Chondrocyte (in vitro differentiated cells): Measurements from ENCODE around the gene GRIK3. TPM values are rescaled to one million over a fixed set of nuclear protein-coding genes. Genes with fewer than 3 reads are reported as not detected.

Source experiments
- DNase-seq: peaks from one replicate; pipeline ENCODE4 v3.0.0; 2021; ENCODE audit warnings: mixed read lengths, low spot score
- H3K27ac Mint-ChIP-seq: one replicate; pipeline ENCODE4 v1.8.0; 2021; ENCODE audit warnings: mild to moderate bottlenecking, moderate library complexity, mixed read lengths; ENCODE audit not compliant: unreplicated experiment
- H3K27me3 Mint-ChIP-seq: 2 replicates; pipeline ENCODE4 v1.8.0; 2021; ENCODE audit warnings: low read depth, mixed read lengths
- H3K36me3 Mint-ChIP-seq: 2 replicates; pipeline ENCODE4 v1.8.0; 2021; ENCODE audit warnings: low read depth, mixed read lengths
- H3K4me1 Mint-ChIP-seq: 2 replicates; pipeline ENCODE4 v1.8.0; 2021; ENCODE audit warnings: low read depth, mild to moderate bottlenecking, mixed read lengths
- H3K4me3 Mint-ChIP-seq: one replicate; pipeline ENCODE4 v1.8.0; 2021; ENCODE audit warnings: mild to moderate bottlenecking, moderate library complexity, mixed read lengths; ENCODE audit not compliant: unreplicated experiment
- H3K9me3 Mint-ChIP-seq: 2 replicates; pipeline ENCODE4 v1.8.0; 2021; ENCODE audit warnings: low read depth, mixed read lengths
- total RNA-seq: library from RNA; stranded (reverse); gene quantifications from 3 replicates; pipeline ENCODE4 v1.2.1, GENCODE V29; 2021
- TF ChIP-seq, protein P1 (sequence below): fragments of 200-600 bp; sonication (generic); IDR thresholded peaks from 2 replicates; pipeline ENCODE4 v1.5.0; 2021; ENCODE audit warnings: antibody characterized with exemption, mild to moderate bottlenecking, moderate library complexity

Gene GRIK3
- total RNA-seq, 1 donor from 2014 or later, result not detected

DNA sequence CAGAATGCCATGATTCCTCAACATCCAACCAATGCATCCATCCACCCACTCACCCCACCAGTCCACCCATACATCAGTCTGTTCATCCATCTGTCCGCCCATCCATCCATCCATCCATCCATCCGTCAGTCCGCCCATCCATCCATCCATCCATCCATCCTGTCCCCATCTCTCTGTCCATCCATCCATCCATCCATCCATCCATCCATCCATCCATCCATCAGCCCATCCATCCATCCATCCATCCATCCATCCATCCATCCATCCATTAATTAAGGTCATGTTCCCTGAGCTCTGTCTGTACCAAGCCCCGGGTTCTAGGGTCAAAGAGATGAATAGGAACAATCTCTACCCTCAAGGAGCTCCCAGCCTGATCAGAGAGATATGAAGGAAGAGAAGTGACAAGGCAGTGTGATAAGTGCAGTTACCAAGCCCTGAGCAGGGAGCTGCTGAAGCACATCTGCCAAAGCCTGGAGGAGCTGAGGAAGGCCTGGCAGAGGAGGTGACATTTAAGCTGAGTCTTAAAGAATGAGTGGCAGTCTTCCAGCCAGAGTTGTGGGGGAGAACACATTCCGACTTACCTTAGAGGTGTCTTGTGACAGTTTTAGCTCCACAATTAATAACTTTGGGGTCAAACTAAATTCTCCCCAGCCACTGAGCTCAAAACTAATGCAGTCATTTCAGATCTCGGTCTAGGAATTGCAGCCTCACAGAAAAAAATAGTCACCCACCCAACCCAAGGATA lies 47.9 kb downstream of the GRIK3 start:
- no peak overlapping the region for H3K27ac Mint-ChIP-seq
- H3K9me3 Mint-ChIP-seq, result no peaks in the 10 kb centered on the region
- TF ChIP-seq, protein P1, sequence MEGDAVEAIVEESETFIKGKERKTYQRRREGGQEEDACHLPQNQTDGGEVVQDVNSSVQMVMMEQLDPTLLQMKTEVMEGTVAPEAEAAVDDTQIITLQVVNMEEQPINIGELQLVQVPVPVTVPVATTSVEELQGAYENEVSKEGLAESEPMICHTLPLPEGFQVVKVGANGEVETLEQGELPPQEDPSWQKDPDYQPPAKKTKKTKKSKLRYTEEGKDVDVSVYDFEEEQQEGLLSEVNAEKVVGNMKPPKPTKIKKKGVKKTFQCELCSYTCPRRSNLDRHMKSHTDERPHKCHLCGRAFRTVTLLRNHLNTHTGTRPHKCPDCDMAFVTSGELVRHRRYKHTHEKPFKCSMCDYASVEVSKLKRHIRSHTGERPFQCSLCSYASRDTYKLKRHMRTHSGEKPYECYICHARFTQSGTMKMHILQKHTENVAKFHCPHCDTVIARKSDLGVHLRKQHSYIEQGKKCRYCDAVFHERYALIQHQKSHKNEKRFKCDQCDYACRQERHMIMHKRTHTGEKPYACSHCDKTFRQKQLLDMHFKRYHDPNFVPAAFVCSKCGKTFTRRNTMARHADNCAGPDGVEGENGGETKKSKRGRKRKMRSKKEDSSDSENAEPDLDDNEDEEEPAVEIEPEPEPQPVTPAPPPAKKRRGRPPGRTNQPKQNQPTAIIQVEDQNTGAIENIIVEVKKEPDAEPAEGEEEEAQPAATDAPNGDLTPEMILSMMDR, result no peak
- no peak for DNase-seq
- no peak overlapping the region for H3K4me3 Mint-ChIP-seq
- H3K36me3 Mint-ChIP-seq, result no peaks in the 10 kb centered on the region
- no peaks in the 10 kb centered on the region for H3K4me1 Mint-ChIP-seq
- peaks cover 4% of the 10 kb centered on the region for H3K27me3 Mint-ChIP-seq

DNA sequence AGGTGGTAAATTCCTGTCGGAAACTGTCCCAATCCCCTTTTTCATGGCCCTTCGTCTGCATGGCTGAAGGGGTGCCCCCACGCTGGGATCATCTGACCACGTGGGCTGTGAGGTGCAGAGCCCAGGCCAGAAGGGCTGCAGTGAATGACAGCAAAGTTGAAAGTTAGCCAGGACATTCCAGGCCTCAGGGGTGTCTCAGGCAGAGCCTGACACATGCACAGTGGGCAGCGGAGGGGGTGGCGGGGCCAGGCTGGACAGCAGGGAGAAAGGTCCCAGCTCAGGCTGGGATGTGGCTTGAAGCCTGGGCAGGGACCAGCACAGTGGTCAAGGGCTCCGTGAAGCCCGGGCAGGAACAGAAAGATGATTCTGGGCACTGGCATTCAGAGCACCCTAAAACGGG lies 49.6 kb downstream of the GRIK3 start:
- Mint-ChIP-seq H3K27ac (no peak overlapping the region), H3K4me3 (no peak overlapping the region), H3K36me3 (no peaks in the 10 kb centered on the region), H3K9me3 (no peaks in the 10 kb centered on the region), H3K4me1 (no peaks in the 10 kb centered on the region), H3K27me3 (peaks cover 4% of the 10 kb centered on the region)
- DNase-seq, result no peak
- TF ChIP-seq, protein P1, result no peak

DNA sequence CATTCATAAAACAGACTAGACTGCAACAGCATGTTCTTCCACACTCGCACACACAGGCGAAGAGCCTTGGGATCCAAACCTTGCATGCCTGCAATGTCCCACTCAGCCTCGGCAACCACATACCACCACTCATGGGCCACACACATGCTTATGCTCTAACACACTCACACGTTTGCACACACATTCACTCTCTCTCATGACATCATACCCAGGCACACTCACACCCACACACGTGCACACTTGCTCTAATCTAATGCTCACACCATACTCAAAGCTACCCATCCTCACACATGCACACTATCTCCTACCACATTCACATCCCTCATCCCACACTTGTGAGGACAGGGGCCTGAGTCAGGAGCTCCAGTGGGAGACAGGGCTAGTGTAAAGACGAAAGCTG lies 50.3 kb downstream of the GRIK3 start:
- Mint-ChIP-seq H3K4me1 (no peaks in the 10 kb centered on the region), H3K4me3 (no peak overlapping the region), H3K27me3 (peaks cover 4% of the 10 kb centered on the region), H3K36me3 (no peaks in the 10 kb centered on the region), H3K9me3 (no peaks in the 10 kb centered on the region), H3K27ac (no peak overlapping the region)
- TF ChIP-seq, protein P1, result no peak
- no peak for DNase-seq

DNA sequence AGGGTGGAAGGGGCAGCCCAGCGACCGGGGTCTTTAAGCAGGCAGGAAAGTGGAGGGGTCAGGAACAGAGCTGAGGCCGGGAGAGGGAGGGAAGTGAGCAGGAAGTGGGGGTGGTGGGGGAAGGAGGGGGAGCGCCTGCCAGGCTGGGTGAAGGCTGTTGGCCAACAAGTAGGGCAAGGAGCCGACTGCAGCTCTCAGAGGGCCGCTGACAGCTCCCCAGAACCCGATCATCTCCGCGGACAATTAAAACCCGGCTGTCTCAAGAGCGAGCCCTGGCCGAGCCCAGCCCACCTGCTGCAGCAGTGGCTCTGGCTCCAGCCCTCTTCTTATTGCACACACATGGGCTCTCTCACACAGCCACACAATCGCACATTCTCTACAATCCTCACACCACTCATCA lies 51.6 kb downstream of the GRIK3 start:
- no peak for DNase-seq
- peaks cover 4% of the 10 kb centered on the region for H3K27me3 Mint-ChIP-seq
- no peak overlapping the region for H3K27ac Mint-ChIP-seq
- no peaks in the 10 kb centered on the region for H3K36me3 Mint-ChIP-seq
- H3K4me3 Mint-ChIP-seq, result no peak overlapping the region
- no peaks in the 10 kb centered on the region for H3K4me1 Mint-ChIP-seq
- peaks cover 9% of the 10 kb centered on the region for H3K9me3 Mint-ChIP-seq
- TF ChIP-seq, protein P1, result no peak

DNA sequence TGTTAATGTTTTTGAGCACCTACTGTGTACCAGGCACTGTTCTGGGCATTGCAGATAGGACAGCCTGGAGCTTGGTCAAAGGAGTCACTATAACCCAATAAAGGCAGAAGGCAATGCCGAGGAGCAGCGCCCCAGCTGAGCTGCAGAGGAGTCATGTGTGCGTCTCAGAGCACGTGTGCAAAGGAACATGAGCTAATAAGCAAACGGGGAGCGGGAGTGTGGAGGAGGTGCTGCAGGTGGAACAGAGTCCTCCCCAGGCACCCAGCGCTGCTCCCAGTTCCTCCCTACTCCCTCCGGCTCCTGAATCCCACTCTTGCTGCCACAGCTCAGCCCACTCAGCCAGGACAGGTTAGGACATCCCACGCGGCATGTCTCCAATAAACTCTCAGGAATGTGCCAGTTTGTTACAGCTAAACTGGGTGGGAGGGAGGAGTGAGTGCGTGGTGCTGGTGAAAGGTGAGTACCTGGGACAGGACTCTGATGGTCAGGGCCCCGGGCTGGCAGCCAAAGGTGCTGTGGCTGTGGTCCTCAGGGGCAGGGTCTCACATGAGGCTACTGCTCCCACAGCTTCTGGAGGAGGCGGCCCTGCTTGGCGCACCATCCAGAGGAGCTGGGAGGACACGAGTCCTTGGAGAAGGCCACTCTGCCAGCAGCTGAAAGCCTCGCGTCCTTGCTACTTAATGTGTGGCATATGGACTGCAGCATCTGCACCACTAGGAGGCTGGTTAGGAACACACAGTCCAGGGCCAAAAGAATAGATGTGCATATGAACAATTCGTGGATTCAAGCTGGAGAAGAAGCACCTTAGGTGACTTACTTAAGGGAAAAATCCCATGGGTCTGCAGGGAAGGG lies 52.3 kb downstream of the GRIK3 start:
- H3K9me3 Mint-ChIP-seq, result peaks cover 9% of the 10 kb centered on the region
- no peaks in the 10 kb centered on the region for H3K36me3 Mint-ChIP-seq
- H3K4me1 Mint-ChIP-seq, result no peaks in the 10 kb centered on the region
- no peak overlapping the region for H3K27ac Mint-ChIP-seq
- TF ChIP-seq, protein P1, result no peak
- no peak overlapping the region for H3K4me3 Mint-ChIP-seq
- H3K27me3 Mint-ChIP-seq, result peaks cover 1% of the 10 kb centered on the region
- DNase-seq, result no peak
